Coronary artery (tissue), 2 donors: ENCODE data around the gene PAX9.

Experiments
- DNase-seq: peaks from one replicate; pipeline ENCODE4 v3.0.0-alpha.2; 2017; ENCODE audit warnings: low spot score
- H3K27ac ChIP-seq, 2 donors: fragments of 200-600 bp; sonication (generic); one replicate each; pipeline ENCODE4 v1.5.1; 2016 to 2019
- H3K4me3 ChIP-seq: fragments of 200-600 bp; sonication (generic); 2 replicates; pipeline ENCODE4 v1.5.1; 2016; ENCODE audit warnings: mild to moderate bottlenecking, moderate library complexity
- TF ChIP-seq, protein P1 (sequence below): fragments of 200-600 bp; sonication (generic); IDR thresholded peaks from one replicate; pipeline ENCODE4 v1.5.1; 2019; ENCODE audit warnings: antibody characterized with exemption

Gene PAX9

DNA sequence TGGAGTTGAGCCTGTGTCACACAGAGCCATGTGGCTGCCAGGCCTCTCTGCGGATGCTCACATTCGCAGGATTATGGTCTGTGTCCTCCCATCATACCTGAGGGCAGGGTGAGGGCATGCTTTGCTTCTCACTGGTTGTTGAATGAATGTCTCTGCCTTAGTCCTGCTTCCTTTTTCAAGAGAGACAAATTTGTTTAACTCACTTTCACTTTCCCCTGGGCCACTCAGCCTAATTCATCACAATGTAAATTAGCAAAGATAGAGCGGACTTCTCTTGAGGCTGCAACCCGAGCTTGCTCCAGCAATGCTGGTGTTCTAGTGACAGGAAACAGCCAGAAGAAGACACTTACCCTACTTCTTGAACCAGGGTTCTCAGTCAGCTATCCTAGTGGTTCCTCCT lies 35.5 kb upstream of the PAX9 start:
- TF ChIP-seq, protein P1, sequence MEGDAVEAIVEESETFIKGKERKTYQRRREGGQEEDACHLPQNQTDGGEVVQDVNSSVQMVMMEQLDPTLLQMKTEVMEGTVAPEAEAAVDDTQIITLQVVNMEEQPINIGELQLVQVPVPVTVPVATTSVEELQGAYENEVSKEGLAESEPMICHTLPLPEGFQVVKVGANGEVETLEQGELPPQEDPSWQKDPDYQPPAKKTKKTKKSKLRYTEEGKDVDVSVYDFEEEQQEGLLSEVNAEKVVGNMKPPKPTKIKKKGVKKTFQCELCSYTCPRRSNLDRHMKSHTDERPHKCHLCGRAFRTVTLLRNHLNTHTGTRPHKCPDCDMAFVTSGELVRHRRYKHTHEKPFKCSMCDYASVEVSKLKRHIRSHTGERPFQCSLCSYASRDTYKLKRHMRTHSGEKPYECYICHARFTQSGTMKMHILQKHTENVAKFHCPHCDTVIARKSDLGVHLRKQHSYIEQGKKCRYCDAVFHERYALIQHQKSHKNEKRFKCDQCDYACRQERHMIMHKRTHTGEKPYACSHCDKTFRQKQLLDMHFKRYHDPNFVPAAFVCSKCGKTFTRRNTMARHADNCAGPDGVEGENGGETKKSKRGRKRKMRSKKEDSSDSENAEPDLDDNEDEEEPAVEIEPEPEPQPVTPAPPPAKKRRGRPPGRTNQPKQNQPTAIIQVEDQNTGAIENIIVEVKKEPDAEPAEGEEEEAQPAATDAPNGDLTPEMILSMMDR = no peak
- Histone ChIP-seq H3K4me3 (no peak overlapping the region), H3K27ac (no peak overlapping the region)
- no peak for DNase-seq

DNA sequence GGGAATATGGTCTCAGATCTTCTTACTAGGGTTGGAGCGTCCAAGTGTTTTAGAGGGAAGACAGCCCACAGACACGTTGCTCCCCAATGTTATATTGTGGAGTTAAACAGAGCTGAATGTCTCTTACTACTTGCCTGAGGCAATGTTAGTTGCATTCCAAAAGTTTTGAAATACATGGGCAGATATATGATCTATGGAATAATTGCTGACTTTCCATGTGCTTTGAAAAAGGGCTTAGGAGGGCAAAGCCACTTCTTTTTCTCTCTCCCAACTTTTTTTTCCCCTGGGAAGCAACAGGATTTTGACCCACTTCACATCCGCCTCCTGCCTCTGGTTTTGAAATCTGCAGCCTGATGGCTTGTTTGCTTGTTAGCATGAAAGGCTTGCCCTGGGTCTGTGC lies 33.7 kb upstream of the PAX9 start:
- DNase-seq = no peak
- Histone ChIP-seq H3K27ac (no peak overlapping the region), H3K4me3 (no peak overlapping the region)
- TF ChIP-seq, protein P1 = no peak

DNA sequence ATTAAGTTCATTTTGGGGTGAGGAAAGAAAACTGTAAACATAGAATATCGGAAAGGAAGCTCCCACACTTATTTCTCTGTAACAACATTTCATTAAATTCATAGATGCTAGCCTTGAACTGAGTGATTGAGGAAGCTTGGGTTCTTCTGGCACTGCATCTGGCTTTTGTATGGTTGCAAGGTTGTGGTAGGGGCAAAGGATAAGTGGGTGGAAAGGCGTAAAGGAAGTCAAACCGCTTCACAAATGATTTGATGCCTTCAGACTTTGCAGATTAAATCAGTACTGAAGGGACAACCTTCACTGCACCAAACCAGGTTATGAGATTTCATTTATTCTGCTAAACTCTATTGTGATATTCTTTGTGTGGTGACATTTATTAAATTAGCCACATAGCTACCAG lies 28.1 kb upstream of the PAX9 start:
- TF ChIP-seq, protein P1 = no peak
- no peak for DNase-seq
- Histone ChIP-seq H3K27ac (no peak overlapping the region), H3K4me3 (no peak overlapping the region)

GRCh38 chr14:36646664-36647416 lies 14.8 kb upstream of the PAX9 start:
- Histone ChIP-seq H3K27ac (no peak overlapping the region), H3K4me3 (peak overlapping the region; percentile 43)
- DNase-seq = no peak
- TF ChIP-seq, protein P1 = no peak

DNA sequence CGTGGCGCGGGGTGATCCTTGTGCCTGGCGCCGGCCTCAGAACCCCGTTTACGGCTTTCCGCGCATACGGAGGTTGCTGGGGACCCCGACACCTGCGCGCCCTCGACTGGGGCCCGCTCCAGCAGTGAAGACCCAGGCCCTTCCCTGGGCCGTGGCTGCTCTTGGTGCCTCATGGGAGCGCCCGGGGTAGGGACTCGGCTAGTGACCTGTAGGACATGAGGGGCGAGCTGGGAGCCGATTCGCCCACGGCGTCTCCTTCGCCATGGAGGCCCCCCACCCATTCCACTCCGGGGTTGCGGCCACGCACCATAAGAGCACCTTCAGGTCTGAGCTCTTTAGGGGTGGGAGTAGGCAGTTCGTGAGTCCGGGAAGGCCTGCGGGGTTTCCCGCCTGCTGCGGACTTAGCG lies 14.2 kb upstream of the PAX9 start:
- peak overlapping the region; percentile 43 for H3K4me3 ChIP-seq
- H3K27ac ChIP-seq = no peak overlapping the region
- TF ChIP-seq, protein P1 = no peak
- no peak for DNase-seq

DNA sequence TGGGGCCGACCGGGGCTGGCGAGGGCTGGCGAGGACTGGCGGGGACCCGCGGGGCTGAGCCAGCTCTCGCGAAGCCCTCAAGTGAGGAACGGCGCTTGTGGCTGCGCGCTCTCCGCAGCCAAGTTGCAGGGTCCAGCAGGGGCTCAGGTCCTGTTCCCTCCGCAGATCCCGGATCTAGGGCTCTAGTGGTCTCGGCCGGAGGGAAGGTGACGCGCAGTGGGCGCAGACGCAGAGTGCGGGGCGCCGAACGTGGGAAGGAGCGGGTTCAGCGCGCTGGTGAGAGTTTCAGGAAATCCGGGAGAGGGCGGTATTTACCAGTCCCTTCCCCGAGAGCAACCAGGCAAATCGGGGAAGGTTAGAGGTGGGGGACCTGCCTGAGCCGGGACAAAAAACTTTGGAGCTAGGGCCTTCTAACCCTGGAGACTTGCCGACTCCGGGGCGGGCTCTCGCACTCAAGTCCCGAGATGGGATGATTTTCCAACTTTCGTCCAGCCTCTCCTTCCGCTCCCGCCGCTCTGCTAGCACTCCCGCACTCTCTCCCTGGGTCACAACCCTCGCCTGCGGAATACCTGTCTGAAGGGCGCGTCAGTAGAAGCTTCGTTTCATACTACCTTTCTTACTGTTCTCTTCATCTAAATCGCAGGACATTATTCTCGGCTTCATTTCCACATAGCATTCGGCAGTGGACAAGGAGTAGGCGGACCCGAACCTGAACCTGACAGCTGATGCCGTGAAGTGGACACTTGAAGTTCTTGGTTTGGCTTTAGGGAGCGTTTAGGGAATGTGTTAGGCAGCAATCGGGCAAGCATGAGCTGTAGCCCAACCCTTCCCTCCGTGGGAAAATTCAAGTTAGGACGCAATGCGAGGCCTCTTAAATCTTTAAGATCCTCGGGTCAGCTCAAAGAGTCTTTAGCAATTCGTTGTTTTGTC lies 13.6 kb upstream of the PAX9 start:
- no peak for DNase-seq
- Histone ChIP-seq H3K27ac (no peak overlapping the region), H3K4me3 (peak overlapping the region; percentile 43)
- TF ChIP-seq, protein P1 = no peak
